GM21619 (cell line): ENCODE results near the gene EBF3.

Experiments
- ATAC-seq: cut with Tn5 transposase; IDR thresholded peaks from one replicate; pipeline ENCODE4 v1.9.1; 2021; ENCODE audit not compliant: unreplicated experiment

EBF3 gene

GRCh38 chr10:129963641-129964501, at the start of gene EBF3:
EBF3 (minus strand) TSS chr10:129964274; CDS start chr10:129963768, 506 bp downstream.
- ATAC-seq, result no peak

GRCh38 chr10:130013335-130014262, 49.5 kb upstream of the EBF3 start:
- ATAC-seq, result no peak

- no peak for ATAC-seq
Measured at GRCh38 chr10:130012129-130012528, 48.1 kb upstream of the EBF3 start.

GRCh38 chr10:130010653-130011052, 46.6 kb upstream of the EBF3 start:
- no peak for ATAC-seq

DNA sequence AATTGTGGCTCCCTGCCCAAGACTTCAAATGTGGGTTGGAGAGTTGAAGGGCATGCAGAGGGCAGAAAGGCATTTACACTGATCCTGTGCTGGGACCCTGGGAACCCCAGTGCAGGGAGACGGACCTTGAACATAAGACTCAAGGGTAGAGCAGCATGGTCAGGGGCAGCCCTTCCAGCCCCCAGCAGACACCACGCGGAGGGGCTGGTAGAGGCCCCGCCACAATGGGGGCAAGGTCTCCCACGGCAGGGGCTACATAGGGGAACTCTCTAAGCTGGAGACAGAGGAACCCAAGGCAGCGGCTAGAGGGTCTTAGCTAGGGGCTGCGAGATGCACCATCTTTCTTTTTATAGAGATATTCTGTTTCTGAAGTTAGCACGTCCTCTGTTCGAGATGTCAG, 45.2 kb upstream of the EBF3 start:
- no peak for ATAC-seq

- ATAC-seq, result no peak
Measured at GRCh38 chr10:130003787-130004613, 39.9 kb upstream of the EBF3 start.

- ATAC-seq, result no peak
Measured at GRCh38 chr10:130003166-130003565, 39.1 kb upstream of the EBF3 start.

- no peak for ATAC-seq
Measured at GRCh38 chr10:130002606-130003005, 38.5 kb upstream of the EBF3 start.

- ATAC-seq, result no peak
Measured at GRCh38 chr10:130000918-130001317, 36.8 kb upstream of the EBF3 start.

- ATAC-seq, result no peak
Measured at GRCh38 chr10:129999140-129999539, 35.1 kb upstream of the EBF3 start.

DNA sequence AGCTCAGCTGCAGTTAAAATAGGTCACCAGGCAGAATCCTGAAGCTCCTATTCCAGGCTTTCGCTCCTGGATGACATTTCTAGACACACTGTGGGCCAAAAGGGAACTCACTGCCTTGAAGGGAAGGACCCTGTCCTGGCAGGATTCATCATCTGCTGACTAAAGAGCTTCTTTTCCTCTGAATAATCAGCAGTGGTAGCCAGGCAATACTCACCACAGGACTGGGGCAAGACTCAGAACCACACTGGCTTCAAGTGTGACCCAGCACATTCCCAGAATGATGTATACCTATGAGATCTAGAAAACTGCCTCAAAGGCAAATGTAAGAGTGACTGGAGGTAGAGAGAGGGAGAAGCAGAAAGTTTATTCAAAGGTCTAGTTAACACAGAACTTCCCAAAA, 29.5 kb upstream of the EBF3 start:
- ATAC-seq, result no peak

GRCh38 chr10:129992356-129992755, 28.3 kb upstream of the EBF3 start:
- ATAC-seq, result no peak

GRCh38 chr10:129982825-129983224, 18.8 kb upstream of the EBF3 start:
- no peak for ATAC-seq

GRCh38 chr10:129978980-129979379, 14.9 kb upstream of the EBF3 start:
- no peak for ATAC-seq

DNA sequence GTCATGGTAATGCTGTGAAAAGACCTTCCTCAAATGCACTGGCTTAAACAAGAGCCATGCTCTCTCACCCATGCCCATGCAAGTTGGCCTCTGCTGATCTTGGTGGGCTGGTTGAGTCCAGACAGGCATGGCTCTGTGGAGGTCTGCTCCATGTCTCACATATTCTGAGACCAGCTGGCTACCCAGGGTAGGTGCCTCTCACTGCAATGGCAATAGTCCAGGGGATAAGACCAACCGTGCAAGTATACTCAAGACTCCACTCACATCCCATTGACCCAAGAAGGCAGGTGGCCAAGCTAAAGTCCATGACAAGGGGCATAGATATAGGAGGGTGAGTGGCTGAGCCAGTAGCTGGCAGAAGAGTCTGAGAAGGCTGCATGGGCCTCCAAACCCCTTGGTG, 14.2 kb upstream of the EBF3 start:
- ATAC-seq, result no peak

DNA sequence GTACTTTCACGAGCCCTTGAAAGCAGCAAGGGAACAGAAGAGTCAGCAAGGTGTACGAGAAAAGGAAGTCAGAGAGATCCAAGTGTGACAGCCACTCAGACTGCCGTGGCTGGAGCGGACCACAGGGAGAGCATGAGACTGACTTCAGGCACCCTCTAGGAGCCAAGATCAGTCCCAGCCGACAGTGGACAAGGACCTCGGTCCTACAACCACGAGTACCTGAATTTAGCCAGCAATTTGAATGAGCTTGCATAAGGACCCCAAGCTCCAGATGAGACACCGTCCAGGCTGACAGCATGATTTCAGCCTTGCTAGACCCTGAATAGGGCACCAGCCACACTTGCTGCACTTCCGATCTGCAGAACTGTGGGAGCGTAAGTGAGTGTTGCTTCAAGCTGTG, 13.7 kb upstream of the EBF3 start:
- ATAC-seq, result no peak

GRCh38 chr10:129973674-129974059, 9.6 kb upstream of the EBF3 start:
- ATAC-seq, result no peak

DNA sequence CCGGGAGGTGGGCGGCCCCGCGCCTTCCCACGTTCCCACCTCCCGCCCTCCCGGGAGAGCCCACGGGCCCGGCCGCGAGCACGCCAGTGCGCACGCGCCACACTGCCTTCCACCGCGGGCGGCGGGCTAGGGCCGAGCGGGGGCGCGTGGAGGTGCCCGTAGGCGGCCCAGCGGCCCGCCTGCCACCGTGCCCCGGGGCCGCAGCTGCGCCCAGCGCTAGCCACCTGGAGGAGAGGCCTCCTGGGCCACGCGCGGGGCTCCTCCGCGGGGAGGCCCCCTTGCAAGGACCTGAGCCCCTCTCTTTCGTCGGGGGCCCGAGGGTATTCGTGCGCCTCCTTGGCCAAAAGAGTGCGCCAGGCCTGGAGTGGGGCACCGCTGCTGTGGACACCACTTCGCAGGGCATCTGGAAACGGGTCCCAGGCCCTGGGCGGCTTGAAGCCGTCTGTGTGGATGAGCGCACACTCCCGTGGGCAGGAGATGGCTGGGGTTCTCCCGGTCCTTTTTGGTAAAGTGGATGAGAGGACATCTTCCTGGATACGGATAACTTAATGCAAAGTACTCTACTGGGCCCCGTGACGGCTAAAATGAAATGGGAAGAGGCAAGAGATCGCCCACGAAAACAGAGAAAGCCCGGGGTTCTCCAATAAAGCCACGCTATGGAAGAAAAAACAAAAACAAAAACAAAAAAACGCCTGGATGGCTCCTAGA, 9.0 kb upstream of the EBF3 start:
- no peak for ATAC-seq

- ATAC-seq, result no peak
Measured at GRCh38 chr10:129972145-129972965, 8.3 kb upstream of the EBF3 start.
